WTC11 (cell line): ENCODE data around the gene ERVV-1.

Experiments
- ESRRA ChIP-seq: sonication (generic); formaldehyde crosslinking; IDR thresholded peaks from 2 replicates; pipeline ENCODE4 v1.8.1; 2022; ENCODE audit warnings: mild to moderate bottlenecking, missing genetic modification reagents, borderline replicate concordance
- ETV6 ChIP-seq: sonication (generic); formaldehyde crosslinking; IDR thresholded peaks from 2 replicates; pipeline ENCODE4 v1.8.1; 2022; ENCODE audit warnings: mild to moderate bottlenecking, missing genetic modification reagents
- HMGA2 ChIP-seq: fragments of 250-450 bp; sonication (Bioruptor Pico); IDR thresholded peaks from 2 replicates; pipeline ENCODE4 v1.4.0; 2021; ENCODE audit warnings: mild to moderate bottlenecking, moderate library complexity
- NR1H2 ChIP-seq: sonication (generic); formaldehyde crosslinking; IDR thresholded peaks from 2 replicates; pipeline ENCODE4 v1.9.0; 2021; ENCODE audit warnings: mild to moderate bottlenecking, moderate library complexity, missing genetic modification reagents
- RELA ChIP-seq: sonication (generic); formaldehyde crosslinking; IDR thresholded peaks from 2 replicates; pipeline ENCODE4 v1.8.1; 2022; ENCODE audit warnings: missing genetic modification reagents, mild to moderate bottlenecking, borderline replicate concordance
- SP1 ChIP-seq: sonication (generic); formaldehyde crosslinking; conservative IDR thresholded peaks from 2 replicates; pipeline ENCODE4 v1.8.1; 2022; ENCODE audit warnings: missing genetic modification reagents
- TF ChIP-seq, protein P1 (sequence below): fragments of 200-600 bp; IDR thresholded peaks from 2 replicates; pipeline ENCODE4 v1.8.0; 2022; ENCODE audit warnings: antibody characterized with exemption
- TF ChIP-seq, protein P2 (sequence below): fragments of 250-450 bp; sonication (Bioruptor Pico); IDR thresholded peaks from 2 replicates; pipeline ENCODE4 v1.9.0; 2021; ENCODE audit warnings: mild to moderate bottlenecking

GRCh38 chr19:53002479-53002878, 11.2 kb upstream of the ERVV-1 start:
- TF ChIP-seq HMGA2 (CRISPR knock-in tag) = no peak
- TF ChIP-seq, protein P1, sequence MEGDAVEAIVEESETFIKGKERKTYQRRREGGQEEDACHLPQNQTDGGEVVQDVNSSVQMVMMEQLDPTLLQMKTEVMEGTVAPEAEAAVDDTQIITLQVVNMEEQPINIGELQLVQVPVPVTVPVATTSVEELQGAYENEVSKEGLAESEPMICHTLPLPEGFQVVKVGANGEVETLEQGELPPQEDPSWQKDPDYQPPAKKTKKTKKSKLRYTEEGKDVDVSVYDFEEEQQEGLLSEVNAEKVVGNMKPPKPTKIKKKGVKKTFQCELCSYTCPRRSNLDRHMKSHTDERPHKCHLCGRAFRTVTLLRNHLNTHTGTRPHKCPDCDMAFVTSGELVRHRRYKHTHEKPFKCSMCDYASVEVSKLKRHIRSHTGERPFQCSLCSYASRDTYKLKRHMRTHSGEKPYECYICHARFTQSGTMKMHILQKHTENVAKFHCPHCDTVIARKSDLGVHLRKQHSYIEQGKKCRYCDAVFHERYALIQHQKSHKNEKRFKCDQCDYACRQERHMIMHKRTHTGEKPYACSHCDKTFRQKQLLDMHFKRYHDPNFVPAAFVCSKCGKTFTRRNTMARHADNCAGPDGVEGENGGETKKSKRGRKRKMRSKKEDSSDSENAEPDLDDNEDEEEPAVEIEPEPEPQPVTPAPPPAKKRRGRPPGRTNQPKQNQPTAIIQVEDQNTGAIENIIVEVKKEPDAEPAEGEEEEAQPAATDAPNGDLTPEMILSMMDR = no peak
- TF ChIP-seq RELA (CRISPR knock-in tag) = no peak
- no peak for TF ChIP-seq ESRRA
- TF ChIP-seq, protein P2, sequence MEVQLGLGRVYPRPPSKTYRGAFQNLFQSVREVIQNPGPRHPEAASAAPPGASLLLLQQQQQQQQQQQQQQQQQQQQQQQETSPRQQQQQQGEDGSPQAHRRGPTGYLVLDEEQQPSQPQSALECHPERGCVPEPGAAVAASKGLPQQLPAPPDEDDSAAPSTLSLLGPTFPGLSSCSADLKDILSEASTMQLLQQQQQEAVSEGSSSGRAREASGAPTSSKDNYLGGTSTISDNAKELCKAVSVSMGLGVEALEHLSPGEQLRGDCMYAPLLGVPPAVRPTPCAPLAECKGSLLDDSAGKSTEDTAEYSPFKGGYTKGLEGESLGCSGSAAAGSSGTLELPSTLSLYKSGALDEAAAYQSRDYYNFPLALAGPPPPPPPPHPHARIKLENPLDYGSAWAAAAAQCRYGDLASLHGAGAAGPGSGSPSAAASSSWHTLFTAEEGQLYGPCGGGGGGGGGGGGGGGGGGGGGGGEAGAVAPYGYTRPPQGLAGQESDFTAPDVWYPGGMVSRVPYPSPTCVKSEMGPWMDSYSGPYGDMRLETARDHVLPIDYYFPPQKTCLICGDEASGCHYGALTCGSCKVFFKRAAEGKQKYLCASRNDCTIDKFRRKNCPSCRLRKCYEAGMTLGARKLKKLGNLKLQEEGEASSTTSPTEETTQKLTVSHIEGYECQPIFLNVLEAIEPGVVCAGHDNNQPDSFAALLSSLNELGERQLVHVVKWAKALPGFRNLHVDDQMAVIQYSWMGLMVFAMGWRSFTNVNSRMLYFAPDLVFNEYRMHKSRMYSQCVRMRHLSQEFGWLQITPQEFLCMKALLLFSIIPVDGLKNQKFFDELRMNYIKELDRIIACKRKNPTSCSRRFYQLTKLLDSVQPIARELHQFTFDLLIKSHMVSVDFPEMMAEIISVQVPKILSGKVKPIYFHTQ = no peak
- no peak for TF ChIP-seq NR1H2 (CRISPR knock-in tag)
- TF ChIP-seq ETV6 (CRISPR knock-in tag) = no peak
- TF ChIP-seq SP1 (CRISPR knock-in tag) = no peak
